ENCODE data around the gene CAMK1D.

DNA sequence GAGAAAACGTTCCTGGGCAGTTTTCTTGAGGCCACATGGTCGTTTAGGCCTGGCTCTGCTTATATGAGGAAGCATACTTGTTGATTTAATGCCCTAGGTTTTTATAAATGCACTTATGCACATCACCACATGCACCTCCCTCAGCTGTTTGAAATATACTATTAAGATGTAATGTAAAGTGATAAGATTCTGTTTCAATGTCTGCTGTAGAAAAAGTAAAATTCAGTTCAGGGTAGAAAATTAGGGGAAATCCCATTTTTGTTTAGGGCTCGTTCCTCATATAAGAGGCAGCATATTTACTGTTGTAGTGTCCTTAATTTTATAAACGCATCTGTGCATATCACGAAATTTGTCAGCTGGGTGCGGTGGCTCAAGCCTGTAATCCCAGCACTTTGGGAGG, 7.8 kb upstream of the CAMK1D start:
- no peak for TF ChIP-seq GATA2 (IDR thresholded peaks at IDR 0.05; ENCODE audit: low read depth, low read length)
- TF ChIP-seq GATA3 (IDR thresholded peaks at IDR 0.05; ENCODE audit: low read depth, low read length): no peak
